OCI-M2 (cell line): ENCODE data around the gene NFU1.

Source experiments
- DNase-seq: peaks from one replicate; lab custom pipeline; 2025; ENCODE audit not compliant: unreplicated experiment; lab: John Stamatoyannopoulos, UW

The NFU1 gene

DNA sequence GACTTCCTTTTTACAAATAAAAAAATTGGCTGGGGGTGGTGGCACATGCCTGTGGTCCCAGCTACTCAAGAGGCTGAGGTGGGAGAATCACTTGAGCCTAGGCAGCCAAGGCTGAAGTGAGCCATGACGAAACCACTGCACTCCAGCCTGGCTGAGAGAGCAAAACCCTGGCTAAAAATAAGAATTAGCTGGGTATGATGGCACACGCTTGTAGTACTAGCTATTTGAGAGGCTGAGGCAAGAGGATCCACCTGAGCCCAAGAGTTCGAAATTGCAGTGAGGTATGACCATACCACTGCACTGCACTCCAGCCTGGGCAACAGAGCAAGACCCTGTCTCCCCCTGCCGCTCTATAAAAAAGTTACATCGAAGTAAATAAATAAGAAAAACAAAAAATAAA lies 83.9 kb downstream of the NFU1 start:
- DNase-seq: no peak

GRCh38 chr2:69348781-69349180 lies 88.5 kb downstream of the NFU1 start:
- DNase-seq: no peak
